ENCODE measurements around the gene AIF1L. TPM values are rescaled to one million over a fixed set of nuclear protein-coding genes. Genes with fewer than 3 reads are reported as not detected.

Gene AIF1L
- total and polyA plus RNA-seq, 2 of the 13 experiments (the other 11 are each of a cell fraction or from before 2014, with no cell fraction given), result 12.4 to 36.5 TPM

GRCh38 chr9:131048820-131049219, 47.5 kb upstream of the AIF1L start:
- no peaks in the 10 kb centered on the region for H3K9me3 ChIP-seq (ENCODE audit: low read length)
- no peaks in the 10 kb centered on the region for H3K4me1 ChIP-seq (ENCODE audit: insufficient read depth, low read length)
- H3K9ac ChIP-seq (ENCODE audit: insufficient read depth, low read depth, low read length), result no peak overlapping the region
- POLR2A ChIA-PET, result no interaction called here
- H3K27me3 ChIP-seq (ENCODE audit: control insufficient read depth in 1 of 2, insufficient read depth in 2 of 2, low read length in 2 of 2), result peaks cover 3 to 41% of the 10 kb centered on the region in 2 experiments; a peak in 2 of 5 replicates
- H4K20me1 ChIP-seq (ENCODE audit: insufficient read depth, low read length), result no peaks in the 10 kb centered on the region
- BruUV-seq (replicated peaks), result no TSS peak
- WGBS (ENCODE audit: low lambda C conversion rate), result 56% methylated on average over 5 of the region's 8 CpGs
- intact Hi-C loops (cut with micrococcal nuclease; ENCODE audit: unreplicated experiment) (loop anchor here (5.0 kb wide), 2 partner anchors 42 to 182 kb away; partner anchors contain the start of gene LAMC3), in situ Hi-C loops (cut with HindIII; ENCODE audit: extremely low pct_ligation_motif_present, low pct_unique_long_range_greater_than_20kb) (loop anchor here (5.0 kb wide), 1 partner anchor 37 kb away; no protein-coding TSS in a partner anchor)
- no peak overlapping the region for H3K4me2 ChIP-seq (ENCODE audit: low read depth, low read length)
- no peak overlapping the region for H3K4me3 ChIP-seq (replicated peaks in 1 of 3; ENCODE audit: insufficient read depth in 1 of 3, low read depth in 2 of 3, low read length in 3 of 3)
- no peaks in the 10 kb centered on the region for H3K79me2 ChIP-seq (ENCODE audit: insufficient read depth, low read length)
- H3K36me3 ChIP-seq (replicated peaks in 1 of 2; ENCODE audit: control insufficient read depth in 1 of 2, insufficient read depth in 2 of 2, low read length in 2 of 2), result no peaks in the 10 kb centered on the region
- no peak overlapping the region for H3K27ac ChIP-seq (ENCODE audit: extremely low read length, insufficient read depth, low read length)
- FAIRE-seq, result no peak
- no peak overlapping the region for H2AFZ ChIP-seq (ENCODE audit: low read length)
- CTCF ChIA-PET (ENCODE audit: low intra/inter-chr PET ratio, low total read pairs), result no interaction called here
- ATAC-seq, result no peak
- DNase-seq (ENCODE audit: low spot score), result no peak
- TF ChIP-seq CCDC6 (CRISPR knock-in tag; IDR thresholded peaks at IDR 0.05) (no peak), ZBTB40 (IDR thresholded peaks at IDR 0.05) (no peak), ZBTB40 (CRISPR knock-in tag; IDR thresholded peaks at IDR 0.05) (no peak), PREB (CRISPR knock-in tag; IDR thresholded peaks at IDR 0.05) (no peak), KMT2B (CRISPR knock-in tag; IDR thresholded peaks at IDR 0.05) (no peak), TRIM24 (CRISPR knock-in tag; IDR thresholded peaks at IDR 0.05) (no peak), ZNF670 (CRISPR knock-in tag; IDR thresholded peaks at IDR 0.05; ENCODE audit: borderline replicate concordance) (no peak), SAP130 (CRISPR knock-in tag; IDR thresholded peaks at IDR 0.05; ENCODE audit: low read depth) (no peak), TBX3 (IDR thresholded peaks at IDR 0.05; ENCODE audit: borderline replicate concordance) (no peak), GMEB2 (CRISPR knock-in tag; IDR thresholded peaks at IDR 0.05; ENCODE audit: low read depth) (no peak), ASH2L (IDR thresholded peaks at IDR 0.05; ENCODE audit: insufficient read length, low read depth, low read length) (no peak), NFATC3 (CRISPR knock-in tag; IDR thresholded peaks at IDR 0.05) (no peak)
